HepG2 (cell line): ENCODE results near the gene ALDH18A1. TPM values are rescaled to one million over a fixed set of nuclear protein-coding genes. Genes with fewer than 3 reads are reported as not detected.

ENCODE experiments used
- CBX5 ChIP-seq: sonication (generic); formaldehyde crosslinking; IDR thresholded peaks from 2 replicates; pipeline ENCODE4 v1.4.0; 2020; ENCODE audit warnings: missing genetic modification reagents, borderline replicate concordance
- EED ChIP-seq: sonication (generic); formaldehyde crosslinking; IDR thresholded peaks from 2 replicates; pipeline ENCODE4 v1.5.0; 2020; ENCODE audit warnings: mild to moderate bottlenecking, missing genetic modification reagents
- KDM5A ChIP-seq: fragments of 200-600 bp; sonication (generic); IDR thresholded peaks from 2 replicates; pipeline ENCODE4 v1.7.0; 2018; ENCODE audit warnings: antibody characterized with exemption, mild to moderate bottlenecking, low read length, borderline replicate concordance
- NRL ChIP-seq: sonication (generic); formaldehyde crosslinking; IDR thresholded peaks from 2 replicates; pipeline ENCODE4 v1.5.0; 2020; ENCODE audit warnings: missing genetic modification reagents, mild to moderate bottlenecking, moderate library complexity, borderline replicate concordance
- PRPF4 ChIP-seq: fragments of 200-400 bp; formaldehyde crosslinking; IDR thresholded peaks from 2 replicates; pipeline ENCODE4 v1.6.1; 2016; ENCODE audit warnings: low read length, low read depth; ENCODE audit not compliant: poor library complexity, severe bottlenecking
- ZNF260 ChIP-seq: sonication (generic); formaldehyde crosslinking; IDR thresholded peaks from 2 replicates; pipeline ENCODE4 v1.4.0; 2020; ENCODE audit warnings: missing genetic modification reagents, low read depth, mild to moderate bottlenecking, borderline replicate concordance
- ZNF891 ChIP-seq: sonication (generic); formaldehyde crosslinking; IDR thresholded peaks from 2 replicates; pipeline ENCODE4 v1.5.0; 2020; ENCODE audit warnings: mild to moderate bottlenecking, missing genetic modification reagents
- polyA plus RNA-seq, 8 experiments: library from polyadenylated mRNA; depleted of rRNA in 3 of 8; stranded (reverse) in 7 of 8; unstranded in 1 of 8; fragments of >200 nt; fragmentation: Illumina TruSeq in 4 of 8; extraction: Trizol in 4 of 8; gene quantifications; 2 replicates each; pipeline versions ENCODE4 v1.2.1 to v1.2.3, GENCODE V29; 2011 to 2016; ENCODE audit warnings: low read depth in 4 of 8, missing spikeins in 1 of 8, mixed read lengths in 1 of 8; ENCODE audit not compliant: insufficient read depth in 1 of 8
- total RNA-seq, 5 experiments: library from RNA; depleted of rRNA; stranded (reverse); fragments of >200 nt; fragmentation: Illumina TruSeq; extraction: Trizol; gene quantifications; 2 replicates each; pipeline ENCODE4 v1.2.3, GENCODE V29; 2016; ENCODE audit warnings: low read depth in 1 of 5
- TF ChIP-seq, protein P1 (sequence below), 2 experiments: sonication (generic) in 1 of 2; formaldehyde crosslinking in 1 of 2; IDR thresholded peaks; 2 replicates each; pipeline versions ENCODE4 v1.4.0 to v1.6.1; 2016 to 2020; ENCODE audit warnings: borderline replicate concordance in 1 of 2, low read depth in 1 of 2, mild to moderate bottlenecking in 1 of 2, missing genetic modification reagents in 1 of 2
- TF ChIP-seq, protein P2 (sequence below): sonication (generic); formaldehyde crosslinking; IDR thresholded peaks from 2 replicates; pipeline ENCODE4 v1.4.0; 2020; ENCODE audit warnings: missing genetic modification reagents
- TF ChIP-seq, protein P3 (sequence below): sonication (generic); formaldehyde crosslinking; IDR thresholded peaks from 2 replicates; pipeline ENCODE4 v1.4.0; 2020; ENCODE audit warnings: missing genetic modification reagents, borderline replicate concordance
- TF ChIP-seq, protein P4 (sequence below): IDR thresholded peaks from 2 replicates; pipeline ENCODE4 v1.6.1; 2016; ENCODE audit warnings: missing biosample characterization, missing genetic modification reagents, low read depth
- TF ChIP-seq, protein P5 (sequence below): IDR thresholded peaks from 2 replicates; pipeline ENCODE4 v1.6.1; 2016; ENCODE audit warnings: mild to moderate bottlenecking

ALDH18A1 gene
- total and polyA plus RNA-seq, 2 of the 13 experiments (the other 11 are each of a cell fraction or from before 2014, with no cell fraction given), result 180 to 263 TPM

DNA sequence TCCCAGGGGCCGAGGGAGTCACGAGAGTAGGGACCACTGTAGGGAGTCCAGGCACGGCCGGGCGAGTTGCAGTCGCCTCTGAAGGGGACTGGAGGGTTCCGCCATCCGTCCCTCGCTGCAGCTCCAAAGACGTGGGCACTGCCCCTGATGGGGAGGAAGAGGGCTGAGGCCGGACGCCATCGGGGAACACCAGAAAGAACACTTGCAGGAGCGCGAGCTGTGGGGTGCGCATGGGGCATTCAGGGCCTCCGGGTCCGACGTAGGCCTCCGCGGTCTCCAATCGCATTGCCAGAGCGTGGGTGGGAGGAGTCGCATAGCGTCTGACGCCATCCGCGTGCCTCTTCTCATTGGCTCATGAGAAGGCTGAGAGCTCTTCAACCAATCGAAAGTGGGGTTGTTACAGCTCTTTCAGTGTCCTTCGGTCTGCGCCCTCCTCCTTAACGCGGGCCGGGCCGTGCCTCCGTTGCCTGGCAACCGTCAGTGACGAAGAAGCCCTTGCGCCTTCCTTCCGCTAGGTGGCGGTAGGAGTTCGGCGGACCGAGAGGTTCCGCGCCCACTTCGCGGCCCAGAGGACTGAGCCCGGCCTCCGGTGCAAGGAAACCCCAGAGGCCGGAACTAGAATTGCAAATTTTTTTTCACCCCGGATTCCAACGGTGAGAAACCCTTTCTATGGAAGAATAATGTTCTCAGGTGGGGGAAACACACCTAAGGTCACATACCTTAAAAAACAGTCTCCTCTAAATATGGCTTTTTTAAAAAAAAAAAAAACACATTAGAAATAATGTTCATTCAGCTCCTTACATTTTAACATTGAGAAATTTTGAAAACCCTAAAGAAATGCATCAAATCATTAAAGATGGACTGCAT lies 37.4 kb upstream of the ALDH18A1 start, which contains the start of gene TCTN3 (continued):
- TF ChIP-seq, protein P1, sequence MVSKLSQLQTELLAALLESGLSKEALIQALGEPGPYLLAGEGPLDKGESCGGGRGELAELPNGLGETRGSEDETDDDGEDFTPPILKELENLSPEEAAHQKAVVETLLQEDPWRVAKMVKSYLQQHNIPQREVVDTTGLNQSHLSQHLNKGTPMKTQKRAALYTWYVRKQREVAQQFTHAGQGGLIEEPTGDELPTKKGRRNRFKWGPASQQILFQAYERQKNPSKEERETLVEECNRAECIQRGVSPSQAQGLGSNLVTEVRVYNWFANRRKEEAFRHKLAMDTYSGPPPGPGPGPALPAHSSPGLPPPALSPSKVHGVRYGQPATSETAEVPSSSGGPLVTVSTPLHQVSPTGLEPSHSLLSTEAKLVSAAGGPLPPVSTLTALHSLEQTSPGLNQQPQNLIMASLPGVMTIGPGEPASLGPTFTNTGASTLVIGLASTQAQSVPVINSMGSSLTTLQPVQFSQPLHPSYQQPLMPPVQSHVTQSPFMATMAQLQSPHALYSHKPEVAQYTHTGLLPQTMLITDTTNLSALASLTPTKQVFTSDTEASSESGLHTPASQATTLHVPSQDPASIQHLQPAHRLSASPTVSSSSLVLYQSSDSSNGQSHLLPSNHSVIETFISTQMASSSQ (IDR thresholded peaks at IDR 0.05; ENCODE audit: low read depth), result no peak
- TF ChIP-seq, protein P1 (CRISPR knock-in tag; IDR thresholded peaks at IDR 0.05; ENCODE audit: borderline replicate concordance), result peak; percentile 39; the same call in 1 of the 2 replicates
- peak; percentile 82 for TF ChIP-seq KDM5A
- no peak for TF ChIP-seq ZNF260 (CRISPR knock-in tag)
- TF ChIP-seq, protein P2, sequence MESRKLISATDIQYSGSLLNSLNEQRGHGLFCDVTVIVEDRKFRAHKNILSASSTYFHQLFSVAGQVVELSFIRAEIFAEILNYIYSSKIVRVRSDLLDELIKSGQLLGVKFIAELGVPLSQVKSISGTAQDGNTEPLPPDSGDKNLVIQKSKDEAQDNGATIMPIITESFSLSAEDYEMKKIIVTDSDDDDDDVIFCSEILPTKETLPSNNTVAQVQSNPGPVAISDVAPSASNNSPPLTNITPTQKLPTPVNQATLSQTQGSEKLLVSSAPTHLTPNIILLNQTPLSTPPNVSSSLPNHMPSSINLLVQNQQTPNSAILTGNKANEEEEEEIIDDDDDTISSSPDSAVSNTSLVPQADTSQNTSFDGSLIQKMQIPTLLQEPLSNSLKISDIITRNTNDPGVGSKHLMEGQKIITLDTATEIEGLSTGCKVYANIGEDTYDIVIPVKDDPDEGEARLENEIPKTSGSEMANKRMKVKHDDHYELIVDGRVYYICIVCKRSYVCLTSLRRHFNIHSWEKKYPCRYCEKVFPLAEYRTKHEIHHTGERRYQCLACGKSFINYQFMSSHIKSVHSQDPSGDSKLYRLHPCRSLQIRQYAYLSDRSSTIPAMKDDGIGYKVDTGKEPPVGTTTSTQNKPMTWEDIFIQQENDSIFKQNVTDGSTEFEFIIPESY (CRISPR knock-in tag), result peak; percentile 66; the same call in 1 of the 2 replicates
- TF ChIP-seq EED (CRISPR knock-in tag), result no peak
- TF ChIP-seq, protein P3, sequence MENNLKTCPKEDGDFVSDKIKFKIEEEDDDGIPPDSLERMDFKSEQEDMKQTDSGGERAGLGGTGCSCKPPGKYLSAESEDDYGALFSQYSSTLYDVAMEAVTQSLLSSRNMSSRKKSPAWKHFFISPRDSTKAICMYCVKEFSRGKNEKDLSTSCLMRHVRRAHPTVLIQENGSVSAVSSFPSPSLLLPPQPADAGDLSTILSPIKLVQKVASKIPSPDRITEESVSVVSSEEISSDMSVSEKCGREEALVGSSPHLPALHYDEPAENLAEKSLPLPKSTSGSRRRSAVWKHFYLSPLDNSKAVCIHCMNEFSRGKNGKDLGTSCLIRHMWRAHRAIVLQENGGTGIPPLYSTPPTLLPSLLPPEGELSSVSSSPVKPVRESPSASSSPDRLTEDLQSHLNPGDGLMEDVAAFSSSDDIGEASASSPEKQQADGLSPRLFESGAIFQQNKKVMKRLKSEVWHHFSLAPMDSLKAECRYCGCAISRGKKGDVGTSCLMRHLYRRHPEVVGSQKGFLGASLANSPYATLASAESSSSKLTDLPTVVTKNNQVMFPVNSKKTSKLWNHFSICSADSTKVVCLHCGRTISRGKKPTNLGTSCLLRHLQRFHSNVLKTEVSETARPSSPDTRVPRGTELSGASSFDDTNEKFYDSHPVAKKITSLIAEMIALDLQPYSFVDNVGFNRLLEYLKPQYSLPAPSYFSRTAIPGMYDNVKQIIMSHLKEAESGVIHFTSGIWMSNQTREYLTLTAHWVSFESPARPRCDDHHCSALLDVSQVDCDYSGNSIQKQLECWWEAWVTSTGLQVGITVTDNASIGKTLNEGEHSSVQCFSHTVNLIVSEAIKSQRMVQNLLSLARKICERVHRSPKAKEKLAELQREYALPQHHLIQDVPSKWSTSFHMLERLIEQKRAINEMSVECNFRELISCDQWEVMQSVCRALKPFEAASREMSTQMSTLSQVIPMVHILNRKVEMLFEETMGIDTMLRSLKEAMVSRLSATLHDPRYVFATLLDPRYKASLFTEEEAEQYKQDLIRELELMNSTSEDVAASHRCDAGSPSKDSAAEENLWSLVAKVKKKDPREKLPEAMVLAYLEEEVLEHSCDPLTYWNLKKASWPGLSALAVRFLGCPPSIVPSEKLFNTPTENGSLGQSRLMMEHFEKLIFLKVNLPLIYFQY (CRISPR knock-in tag), result peak; percentile 95; the same call in 1 of the 2 replicates
- TF ChIP-seq, protein P4, sequence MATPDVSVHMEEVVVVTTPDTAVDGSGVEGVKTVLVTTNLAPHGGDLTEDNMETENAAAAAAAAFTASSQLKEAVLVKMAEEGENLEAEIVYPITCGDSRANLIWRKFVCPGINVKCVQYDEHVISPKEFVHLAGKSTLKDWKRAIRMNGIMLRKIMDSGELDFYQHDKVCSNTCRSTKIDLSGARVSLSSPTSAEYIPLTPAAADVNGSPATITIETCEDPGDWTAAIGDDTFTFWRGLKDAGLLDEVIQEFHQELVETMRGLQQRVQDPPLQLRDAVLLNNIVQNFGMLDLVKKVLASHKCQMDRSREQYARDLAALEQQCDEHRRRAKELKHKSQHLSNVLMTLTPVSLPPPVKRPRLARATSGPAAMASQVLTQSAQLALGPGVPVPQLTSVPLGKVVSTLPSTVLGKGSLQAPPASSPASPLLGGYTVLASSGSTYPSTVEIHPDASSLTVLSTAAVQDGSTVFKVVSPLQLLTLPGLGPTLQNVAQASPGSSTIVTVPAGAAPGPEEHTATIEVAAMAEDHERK (CRISPR knock-in tag), result peak; percentile 72
- TF ChIP-seq CBX5 (CRISPR knock-in tag), result peak; percentile 82; the same call in 1 of the 2 replicates
- no peak for TF ChIP-seq PRPF4
- TF ChIP-seq ZNF891 (CRISPR knock-in tag), result peak; percentile 93
- peak; percentile 94 for TF ChIP-seq NRL (CRISPR knock-in tag)
- TF ChIP-seq, protein P5, sequence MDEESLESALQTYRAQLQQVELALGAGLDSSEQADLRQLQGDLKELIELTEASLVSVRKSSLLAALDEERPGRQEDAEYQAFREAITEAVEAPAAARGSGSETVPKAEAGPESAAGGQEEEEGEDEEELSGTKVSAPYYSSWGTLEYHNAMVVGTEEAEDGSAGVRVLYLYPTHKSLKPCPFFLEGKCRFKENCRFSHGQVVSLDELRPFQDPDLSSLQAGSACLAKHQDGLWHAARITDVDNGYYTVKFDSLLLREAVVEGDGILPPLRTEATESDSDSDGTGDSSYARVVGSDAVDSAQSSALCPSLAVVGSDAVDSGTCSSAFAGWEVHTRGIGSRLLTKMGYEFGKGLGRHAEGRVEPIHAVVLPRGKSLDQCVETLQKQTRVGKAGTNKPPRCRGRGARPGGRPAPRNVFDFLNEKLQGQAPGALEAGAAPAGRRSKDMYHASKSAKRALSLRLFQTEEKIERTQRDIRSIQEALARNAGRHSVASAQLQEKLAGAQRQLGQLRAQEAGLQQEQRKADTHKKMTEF (CRISPR knock-in tag), result peak; percentile 86
